Kidney (tissue), 14 donors: ENCODE results near the gene CACNA1A. TPM values are rescaled to one million over a fixed set of nuclear protein-coding genes. Genes with fewer than 3 reads are reported as not detected.

Source experiments
- DNase-seq, 5 donors: peaks; one replicate each; pipeline ENCODE4 v3.0.0-alpha.2; 2013 to 2020
- FAIRE-seq: peaks from 2 replicates; lab custom pipeline; 2012; peaks lifted over from hg19 to GRCh38; lab: Jason Lieb, UNC
- H3K27ac ChIP-seq, 2 donors: one replicate each; pipeline ENCODE4 v1.7.0; 2013; ENCODE audit warnings: low read depth in 2 of 2, low read length in 2 of 2, inconsistent platforms in 1 of 2
- H3K27me3 ChIP-seq: one replicate; pipeline ENCODE4 v1.7.1; 2013; ENCODE audit warnings: low read length, inconsistent platforms; ENCODE audit not compliant: control insufficient read depth, insufficient read depth
- H3K36me3 ChIP-seq, 3 donors: one replicate each; pipeline versions ENCODE4 v1.7.0 to v1.7.1; 2013; ENCODE audit warnings: low read length in 3 of 3, control low read depth in 1 of 3, inconsistent platforms in 1 of 3; ENCODE audit not compliant: insufficient read depth in 3 of 3, control insufficient read depth in 2 of 3
- H3K4me1 ChIP-seq, 3 donors: one replicate each; pipeline versions ENCODE4 v1.7.0 to v1.7.1; 2013; ENCODE audit warnings: low read length in 3 of 3, inconsistent platforms in 1 of 3, low read depth in 1 of 3; ENCODE audit not compliant: control insufficient read depth in 2 of 3, insufficient read depth in 2 of 3
- H3K4me3 ChIP-seq, 3 donors: one replicate each; pipeline versions ENCODE4 v1.7.0 to v1.8.1; 2013; ENCODE audit warnings: low read length in 3 of 3, control low read depth in 1 of 3, inconsistent platforms in 1 of 3
- H3K9ac ChIP-seq, 3 donors: one replicate each; pipeline versions ENCODE4 v1.7.0 to v1.7.1; 2013; ENCODE audit warnings: low read length in 3 of 3, control low read depth in 1 of 3, inconsistent platforms in 1 of 3
- H3K9me3 ChIP-seq, 3 donors: one replicate each; pipeline versions ENCODE4 v1.7.0 to v1.7.1; 2013; ENCODE audit warnings: low read length in 3 of 3, control low read depth in 1 of 3, inconsistent platforms in 1 of 3; ENCODE audit not compliant: control insufficient read depth in 2 of 3, insufficient read depth in 1 of 3
- CTCF ChIP-seq: IDR thresholded peaks from 3 replicates; pipeline ENCODE4 v1.5.1; 2012; ENCODE audit warnings: mild to moderate bottlenecking, moderate library complexity, borderline replicate concordance; ENCODE audit not compliant: insufficient read depth; ENCODE audit errors: extremely low read depth
- intact Hi-C: fragments of 100-400 bp; cut with DNase I; formaldehyde crosslinking; loops from one replicate; pipeline ENCODE4 v1.11.1; 2022
- polyA plus RNA-seq: library from polyadenylated mRNA; stranded (reverse); fragments of 350-450 nt; fragmentation: Illumina TruSeq; extraction: RNeasy Lipid Tissue Mini Kit (QIAGEN cat#74804); gene quantifications from one replicate; pipeline ENCODE4 v1.2.3, GENCODE V29; 2014; ENCODE audit warnings: low read depth, low replicate concordance; ENCODE audit not compliant: insufficient read depth
- total RNA-seq: library from RNA; stranded (reverse); fragmentation: NEBNext Ultra II Directional; extraction: Animal tissue kit (Norgen Biotek cat#: 25700); gene quantifications from one replicate; pipeline ENCODE4 v1.2.1, GENCODE V29; 2021
- donor health status: control.
- donor health status: control.
- donor health status: control.
- donor health status: control.
- donor health status: control.
- donor health status: DM: yes; HTN: yes; CAD: no.
- donor health status: Normal renal cell carcinoma (clear cell type).

CACNA1A gene
- total and polyA plus RNA-seq, 2 donors from 2014 or later, result 0.30 to 1.7 TPM

GRCh38 chr19:13160557-13160956 lies 345.7 kb downstream of the CACNA1A start:
- DNase-seq, result no peak
- H3K36me3 ChIP-seq, result no peaks in the 10 kb centered on the region
- peaks cover 7 to 29% (median 15%) of the 10 kb centered on the region in 3 donors for H3K4me1 ChIP-seq
- no peaks in the 10 kb centered on the region for H3K27me3 ChIP-seq
- no peak overlapping the region for H3K9ac ChIP-seq
- H3K27ac ChIP-seq, result no peak overlapping the region
- no peak for FAIRE-seq
- no peak for TF ChIP-seq CTCF
- intact Hi-C loops, result no loop called here
- no peaks in the 10 kb centered on the region for H3K9me3 ChIP-seq
- no peak overlapping the region for H3K4me3 ChIP-seq

GRCh38 chr19:13159713-13160112 lies 346.6 kb downstream of the CACNA1A start:
- Histone ChIP-seq H3K36me3 (no peaks in the 10 kb centered on the region), H3K4me1 (peaks cover 4 to 25% (median 9%) of the 10 kb centered on the region in 3 donors), H3K27ac (no peak overlapping the region), H3K4me3 (no peak overlapping the region), H3K27me3 (no peaks in the 10 kb centered on the region), H3K9me3 (no peaks in the 10 kb centered on the region), H3K9ac (no peak overlapping the region)
- DNase-seq, result no peak
- intact Hi-C loops, result no loop called here
- no peak for FAIRE-seq
- no peak for TF ChIP-seq CTCF
